Panc1 (cell line): ENCODE results near the gene PLA2G12B. TPM values are rescaled to one million over a fixed set of nuclear protein-coding genes. Genes with fewer than 3 reads are reported as not detected.

Source experiments
- ATAC-seq: fragments of 200-7000 bp; cut with Tn5 transposase; 2 replicates; pipeline ENCODE4 v1.9.1; 2020; ENCODE audit warnings: mild to moderate bottlenecking, moderate library complexity
- BruUV-seq: library from RNA; stranded (reverse); fragments of 400-500 nt; replicated peaks from 2 replicates; lab custom pipeline; 2021; lab: Mats Ljungman, UMichigan
- CTCF ChIA-PET: fragments of 300-600 bp; sonication (Branson Sonifier 250); formaldehyde crosslinking; loops from one replicate; lab custom pipeline; 2022; ENCODE audit warnings: antibody characterized with exemption; lab: Charles Lee
- POLR2A ChIA-PET: fragments of 300-600 bp; sonication (Branson Sonifier 250); formaldehyde crosslinking; loops from one replicate; lab custom pipeline; 2022; ENCODE audit warnings: antibody characterized with exemption; lab: Charles Lee
- DNase-seq: peaks from one replicate; pipeline ENCODE4 v3.0.0-alpha.2; 2010; ENCODE audit warnings: low read depth, low spot score
- H3K27ac ChIP-seq: 2 replicates; pipeline ENCODE4 v1.5.1; 2011; ENCODE audit warnings: mild to moderate bottlenecking, low read length, inconsistent platforms
- H3K27me3 ChIP-seq: fragments of 200-500 bp; sonication (Bioruptor generic); 2 replicates; pipeline ENCODE4 v1.6.0; 2014; ENCODE audit warnings: low read length, inconsistent platforms; ENCODE audit not compliant: control insufficient read depth, insufficient read depth
- H3K36me3 ChIP-seq: fragments of 200-500 bp; sonication (Bioruptor generic); 2 replicates; pipeline ENCODE4 v1.5.1; 2014; ENCODE audit warnings: inconsistent platforms, mild to moderate bottlenecking, low read length, moderate library complexity; ENCODE audit not compliant: control insufficient read depth, insufficient read depth
- H3K4me1 ChIP-seq: 2 replicates; pipeline ENCODE4 v1.5.1; 2011; ENCODE audit warnings: inconsistent platforms, mild to moderate bottlenecking, low read length, moderate library complexity; ENCODE audit not compliant: control insufficient read depth, insufficient read depth
- H3K4me3 ChIP-seq, 2 experiments: 2 replicates each; pipeline ENCODE4 v1.5.1; 2011 to 2012; ENCODE audit warnings: low read depth in 2 of 2, low read length in 2 of 2, mild to moderate bottlenecking in 2 of 2, inconsistent platforms in 1 of 2, moderate library complexity in 1 of 2
- H3K9me3 ChIP-seq: fragments of 200-500 bp; sonication (Bioruptor generic); 2 replicates; pipeline ENCODE4 v1.5.1; 2014; ENCODE audit warnings: low read depth, mild to moderate bottlenecking, inconsistent platforms, low read length, moderate library complexity; ENCODE audit not compliant: control insufficient read depth, insufficient read depth
- CTCF ChIP-seq: fragments of 450-650 bp; IDR thresholded peaks from 2 replicates; pipeline ENCODE4 v1.5.1; 2017; ENCODE audit warnings: mild to moderate bottlenecking
- POLR2AphosphoS5 ChIP-seq: IDR thresholded peaks from 2 replicates; pipeline ENCODE4 v1.6.1; 2012; ENCODE audit warnings: mild to moderate bottlenecking, low read depth, low read length, moderate library complexity
- REST ChIP-seq, 2 experiments: IDR thresholded peaks; 2 replicates each; pipeline ENCODE4 v1.6.1; 2011 to 2012; ENCODE audit warnings: low read depth in 2 of 2, control low read depth in 1 of 2, low read length in 1 of 2, mild to moderate bottlenecking in 1 of 2, moderate library complexity in 1 of 2; ENCODE audit not compliant: insufficient read depth in 1 of 2
- SIN3A ChIP-seq: IDR thresholded peaks from 2 replicates; pipeline ENCODE4 v1.6.1; 2012; ENCODE audit warnings: low read depth, mild to moderate bottlenecking, low read length, moderate library complexity, borderline replicate concordance; ENCODE audit not compliant: insufficient read depth
- TCF7L2 ChIP-seq: IDR thresholded peaks from 2 replicates; pipeline ENCODE4 v1.6.1; 2011; ENCODE audit warnings: mild to moderate bottlenecking, low read depth, low read length, inconsistent platforms
- in situ Hi-C: cut with HindIII; loops from 2 replicates; pipeline ENCODE4 v1.10.0; 2016; ENCODE audit warnings: low sequenced_read_pairs, low pct_unique_long_range_greater_than_20kb
- intact Hi-C: fragments of 100-400 bp; cut with micrococcal nuclease; formaldehyde crosslinking; loops from one replicate; pipeline ENCODE4 v1.10.0; 2022; ENCODE audit not compliant: unreplicated experiment
- total RNA-seq: library from RNA; stranded (reverse); gene quantifications from one replicate; pipeline ENCODE4 v1.2.1, GENCODE V29; 2021; ENCODE audit not compliant: unreplicated experiment

Gene PLA2G12B
- total RNA-seq, 1 experiment from 2014 or later, result not detected

- H3K27me3 ChIP-seq, result no peaks in the 10 kb centered on the region
- ATAC-seq (no peak), DNase-seq (no peak)
- in situ Hi-C loops (no loop called here), intact Hi-C loops (no loop called here)
- H3K36me3 ChIP-seq, result no peaks in the 10 kb centered on the region
- CTCF ChIA-PET, result no interaction called here
- POLR2A ChIA-PET, result no interaction called here
- H3K9me3 ChIP-seq, result no peaks in the 10 kb centered on the region
- no TSS peak for BruUV-seq
- no peaks in the 10 kb centered on the region for H3K4me1 ChIP-seq
- H3K4me3 ChIP-seq, result no peak overlapping the region
- no peak for TF ChIP-seq REST (IDR thresholded peaks at IDR 0.05; ENCODE audit: insufficient read depth in 1 of 2, low read depth in 2 of 2, low read length in 1 of 2)
- TF ChIP-seq POLR2AphosphoS5, result no peak
- TF ChIP-seq CTCF, result no peak
- TF ChIP-seq SIN3A, result no peak
- no peak for TF ChIP-seq TCF7L2
- H3K27ac ChIP-seq, result no peak overlapping the region
These were observed 65.2 kb downstream of the PLA2G12B start for GRCh38 chr10:72889391-72889831.

- TF ChIP-seq TCF7L2 (no peak), REST (IDR thresholded peaks at IDR 0.05; ENCODE audit: insufficient read depth in 1 of 2, low read depth in 2 of 2, low read length in 1 of 2) (no peak), POLR2AphosphoS5 (no peak), SIN3A (no peak), CTCF (no peak)
- no peak for ATAC-seq
- H3K27me3 ChIP-seq, result no peaks in the 10 kb centered on the region
These were observed 66.4 kb downstream of the PLA2G12B start for GRCh38 chr10:72888151-72888638.

More at GRCh38 chr10:72888151-72888638, 66.4 kb downstream of the PLA2G12B start:
- no TSS peak for BruUV-seq
- in situ Hi-C loops (no loop called here), intact Hi-C loops (no loop called here)
- Histone ChIP-seq H3K4me3 (no peak overlapping the region), H3K27ac (no peak overlapping the region), H3K4me1 (no peaks in the 10 kb centered on the region), H3K9me3 (no peaks in the 10 kb centered on the region), H3K36me3 (no peaks in the 10 kb centered on the region)
- ChIA-PET CTCF (no interaction called here), POLR2A (interaction anchor here (0.6 kb wide), 1 partner anchor 276 kb away, joined by 8 read pairs; no protein-coding TSS in a partner anchor)
- no peak for DNase-seq
